Chondrocyte (in vitro differentiated cells): ENCODE data around the gene CEACAM21. TPM values are rescaled to one million over a fixed set of nuclear protein-coding genes. Genes with fewer than 3 reads are reported as not detected.

Experiments
- DNase-seq: peaks from one replicate; pipeline ENCODE4 v3.0.0; 2021; ENCODE audit warnings: mixed read lengths, low spot score
- H3K27ac Mint-ChIP-seq: one replicate; pipeline ENCODE4 v1.8.0; 2021; ENCODE audit warnings: mild to moderate bottlenecking, moderate library complexity, mixed read lengths; ENCODE audit not compliant: unreplicated experiment
- H3K27me3 Mint-ChIP-seq: 2 replicates; pipeline ENCODE4 v1.8.0; 2021; ENCODE audit warnings: low read depth, mixed read lengths
- H3K36me3 Mint-ChIP-seq: 2 replicates; pipeline ENCODE4 v1.8.0; 2021; ENCODE audit warnings: low read depth, mixed read lengths
- H3K4me1 Mint-ChIP-seq: 2 replicates; pipeline ENCODE4 v1.8.0; 2021; ENCODE audit warnings: low read depth, mild to moderate bottlenecking, mixed read lengths
- H3K4me3 Mint-ChIP-seq: one replicate; pipeline ENCODE4 v1.8.0; 2021; ENCODE audit warnings: mild to moderate bottlenecking, moderate library complexity, mixed read lengths; ENCODE audit not compliant: unreplicated experiment
- H3K9me3 Mint-ChIP-seq: 2 replicates; pipeline ENCODE4 v1.8.0; 2021; ENCODE audit warnings: low read depth, mixed read lengths
- CTCF ChIP-seq: fragments of 200-600 bp; sonication (generic); IDR thresholded peaks from 2 replicates; pipeline ENCODE4 v1.5.0; 2021; ENCODE audit warnings: antibody characterized with exemption, mild to moderate bottlenecking, moderate library complexity
- total RNA-seq: library from RNA; stranded (reverse); gene quantifications from 3 replicates; pipeline ENCODE4 v1.2.1, GENCODE V29; 2021

The CEACAM21 gene
- total RNA-seq, 1 donor from 2014 or later, result not detected

- no peak overlapping the region for H3K27ac Mint-ChIP-seq
- no peak for DNase-seq
- H3K4me3 Mint-ChIP-seq, result no peak overlapping the region
- no peak for TF ChIP-seq CTCF
- peaks cover 17% of the 10 kb centered on the region for H3K27me3 Mint-ChIP-seq
- H3K4me1 Mint-ChIP-seq, result no peaks in the 10 kb centered on the region
- peaks cover 13% of the 10 kb centered on the region for H3K9me3 Mint-ChIP-seq
- H3K36me3 Mint-ChIP-seq, result no peaks in the 10 kb centered on the region
Observed at GRCh38 chr19:41627966-41628675, 52.2 kb downstream of the CEACAM21 start.

Other genes starting within 250 kb of the CEACAM21 start
- gene TGFB1, start 222.2 kb upstream of the CEACAM21 start, total RNA-seq, result 188 to 197 TPM (median 195 TPM) in 3 replicates
- 2.0 to 3.0 TPM (median 2.6 TPM) in 3 replicates for gene B9D2, start 212.0 kb upstream of the CEACAM21 start, total RNA-seq
- gene TMEM91, start 199.6 kb upstream of the CEACAM21 start, total RNA-seq, result 4.8 to 6.8 TPM (median 5.4 TPM) in 3 replicates
- gene EXOSC5, start 178.8 kb upstream of the CEACAM21 start, total RNA-seq, result 5.5 to 7.6 TPM (median 6.2 TPM) in 3 replicates
- gene BCKDHA, start 178.3 kb upstream of the CEACAM21 start, total RNA-seq, result 11.6 to 14.6 TPM (median 14.0 TPM) in 3 replicates
- 0.23 to 0.70 TPM in 2 of 3 replicates, not detected in the other for gene B3GNT8, start 148.8 kb upstream of the CEACAM21 start, total RNA-seq
- 27.9 to 28.0 TPM (median 28.0 TPM) in 3 replicates for gene DMAC2, start 136.3 kb upstream of the CEACAM21 start, total RNA-seq
- gene ERICH4, start 133.0 kb upstream of the CEACAM21 start, total RNA-seq, result not detected in 3 replicates
- gene CEACAM4, start 50.9 kb downstream of the CEACAM21 start, total RNA-seq, result not detected in 3 replicates
- gene CEACAM7, start 112.1 kb downstream of the CEACAM21 start, total RNA-seq, result not detected in 3 replicates
- gene CEACAM5, start 132.5 kb downstream of the CEACAM21 start, total RNA-seq, result not detected in 3 replicates
- not detected in 3 replicates for gene CEACAM6, start 179.4 kb downstream of the CEACAM21 start, total RNA-seq
- not detected in 3 replicates for gene CEACAM3, start 220.4 kb downstream of the CEACAM21 start, total RNA-seq